AG04450 (cell line): ENCODE results near the gene TEX48. TPM values are rescaled to one million over a fixed set of nuclear protein-coding genes. Genes with fewer than 3 reads are reported as not detected.

Experiments
- CTCF ChIA-PET: fragments of 300-600, 350-600 bp; formaldehyde crosslinking; extraction: SDS; loops from one replicate; lab custom pipeline; 2022; ENCODE audit warnings: antibody characterized with exemption, inconsistent platforms; lab: Charles Lee
- POLR2A ChIA-PET: fragments of 350-600 bp; formaldehyde crosslinking; extraction: SDS; loops from one replicate; lab custom pipeline; 2021; ENCODE audit warnings: antibody characterized with exemption, inconsistent platforms; lab: Yijun Ruan, JAX
- DNase-seq: peaks from one replicate; pipeline ENCODE4 v3.0.0-alpha.2; 2011; ENCODE audit warnings: low read depth, low spot score
- H3K27ac ChIP-seq: one replicate; pipeline ENCODE4 v1.5.1; 2012; ENCODE audit warnings: low read depth, low read length, control low read depth
- H3K27me3 ChIP-seq: one replicate; pipeline ENCODE4 v1.6.0; 2012; ENCODE audit warnings: low read length; ENCODE audit not compliant: control insufficient read depth, insufficient read depth
- H3K4me3 ChIP-seq: 2 replicates; pipeline ENCODE4 v1.5.1; 2011; ENCODE audit warnings: mild to moderate bottlenecking, low read depth, low read length, control low read depth
- H3K9me3 ChIP-seq: 2 replicates; pipeline ENCODE4 v1.5.1; 2012; ENCODE audit warnings: low read length; ENCODE audit not compliant: control insufficient read depth, insufficient read depth
- polyA plus RNA-seq: library from polyadenylated mRNA; depleted of rRNA; stranded (reverse); fragments of >200 nt; gene quantifications from 2 replicates; pipeline ENCODE4 v1.2.3, GENCODE V29; 2011
- TF ChIP-seq, protein P1 (sequence below): IDR thresholded peaks from 2 replicates; pipeline ENCODE4 v1.5.1; 2011; ENCODE audit warnings: low read depth, low read length, control low read depth, inconsistent platforms

The TEX48 gene
- polyA plus RNA-seq, 1 experiment, result not detected

DNA sequence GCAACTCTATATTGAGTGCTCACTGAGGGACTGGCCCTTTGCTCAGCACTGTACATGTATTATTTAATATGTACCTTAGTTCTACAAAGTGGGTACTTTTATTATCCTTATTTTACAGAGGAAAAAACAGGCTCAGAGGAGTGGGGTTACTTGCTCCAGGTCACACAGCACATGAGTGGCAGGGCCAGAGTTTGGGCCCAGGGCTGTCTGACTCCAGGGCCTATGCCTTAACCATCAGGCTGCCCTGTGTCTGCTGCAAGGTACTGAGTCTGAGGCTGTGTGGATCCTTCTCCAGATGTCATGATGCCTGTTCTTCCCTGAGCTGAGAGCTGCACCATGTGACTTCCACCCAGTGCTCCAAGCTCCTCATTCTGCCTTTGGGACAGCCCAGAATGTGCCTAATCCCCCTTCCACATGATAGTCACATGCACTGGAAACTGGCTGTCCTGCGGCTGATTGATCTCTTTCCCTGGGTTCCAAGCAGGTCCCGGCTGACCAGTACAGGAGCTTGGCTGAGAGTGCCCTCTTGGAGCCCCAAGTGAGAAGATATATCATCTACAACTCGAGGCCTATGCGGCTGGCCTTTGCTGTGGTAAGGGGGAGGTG lies 55.5 kb downstream of the TEX48 start:
- DNase-seq, result no peak
- ChIA-PET CTCF (no interaction called here), POLR2A (no interaction called here)
- H3K4me3 ChIP-seq, result no peak overlapping the region
- H3K27ac ChIP-seq, result no peak overlapping the region
- no peaks in the 10 kb centered on the region for H3K9me3 ChIP-seq
- no peaks in the 10 kb centered on the region for H3K27me3 ChIP-seq
- TF ChIP-seq, protein P1, sequence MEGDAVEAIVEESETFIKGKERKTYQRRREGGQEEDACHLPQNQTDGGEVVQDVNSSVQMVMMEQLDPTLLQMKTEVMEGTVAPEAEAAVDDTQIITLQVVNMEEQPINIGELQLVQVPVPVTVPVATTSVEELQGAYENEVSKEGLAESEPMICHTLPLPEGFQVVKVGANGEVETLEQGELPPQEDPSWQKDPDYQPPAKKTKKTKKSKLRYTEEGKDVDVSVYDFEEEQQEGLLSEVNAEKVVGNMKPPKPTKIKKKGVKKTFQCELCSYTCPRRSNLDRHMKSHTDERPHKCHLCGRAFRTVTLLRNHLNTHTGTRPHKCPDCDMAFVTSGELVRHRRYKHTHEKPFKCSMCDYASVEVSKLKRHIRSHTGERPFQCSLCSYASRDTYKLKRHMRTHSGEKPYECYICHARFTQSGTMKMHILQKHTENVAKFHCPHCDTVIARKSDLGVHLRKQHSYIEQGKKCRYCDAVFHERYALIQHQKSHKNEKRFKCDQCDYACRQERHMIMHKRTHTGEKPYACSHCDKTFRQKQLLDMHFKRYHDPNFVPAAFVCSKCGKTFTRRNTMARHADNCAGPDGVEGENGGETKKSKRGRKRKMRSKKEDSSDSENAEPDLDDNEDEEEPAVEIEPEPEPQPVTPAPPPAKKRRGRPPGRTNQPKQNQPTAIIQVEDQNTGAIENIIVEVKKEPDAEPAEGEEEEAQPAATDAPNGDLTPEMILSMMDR, result no peak

DNA sequence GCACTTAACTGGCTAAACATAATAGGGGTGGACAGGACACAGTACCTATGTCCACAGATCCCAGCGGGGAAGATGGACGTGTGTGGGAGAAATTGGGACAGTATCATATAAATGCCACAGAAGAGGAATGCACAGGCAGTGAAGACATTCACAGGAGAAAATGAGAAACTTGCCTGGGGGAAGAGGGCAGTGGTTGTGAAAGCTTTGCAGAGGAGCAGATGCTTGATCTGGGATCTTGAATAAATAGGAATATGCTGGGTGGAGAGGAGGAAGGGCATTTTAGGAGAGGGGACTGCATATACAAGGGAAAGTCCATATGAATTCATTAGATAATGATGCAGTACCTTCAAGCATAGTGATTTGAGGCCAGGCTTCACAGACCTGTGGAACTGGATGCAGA lies 57.3 kb downstream of the TEX48 start:
- CTCF ChIA-PET, result interaction anchor here (1.5 kb wide), 1 partner anchor 29 kb away, joined by 4 read pairs; no protein-coding TSS in a partner anchor
- Histone ChIP-seq H3K27me3 (no peaks in the 10 kb centered on the region), H3K9me3 (no peaks in the 10 kb centered on the region), H3K4me3 (no peak overlapping the region), H3K27ac (no peak overlapping the region)
- no peak for DNase-seq
- TF ChIP-seq, protein P1, result no peak
- POLR2A ChIA-PET, result interaction anchor here (0.7 kb wide), 1 partner anchor 8 kb away, joined by 4 read pairs; no protein-coding TSS in a partner anchor

DNA sequence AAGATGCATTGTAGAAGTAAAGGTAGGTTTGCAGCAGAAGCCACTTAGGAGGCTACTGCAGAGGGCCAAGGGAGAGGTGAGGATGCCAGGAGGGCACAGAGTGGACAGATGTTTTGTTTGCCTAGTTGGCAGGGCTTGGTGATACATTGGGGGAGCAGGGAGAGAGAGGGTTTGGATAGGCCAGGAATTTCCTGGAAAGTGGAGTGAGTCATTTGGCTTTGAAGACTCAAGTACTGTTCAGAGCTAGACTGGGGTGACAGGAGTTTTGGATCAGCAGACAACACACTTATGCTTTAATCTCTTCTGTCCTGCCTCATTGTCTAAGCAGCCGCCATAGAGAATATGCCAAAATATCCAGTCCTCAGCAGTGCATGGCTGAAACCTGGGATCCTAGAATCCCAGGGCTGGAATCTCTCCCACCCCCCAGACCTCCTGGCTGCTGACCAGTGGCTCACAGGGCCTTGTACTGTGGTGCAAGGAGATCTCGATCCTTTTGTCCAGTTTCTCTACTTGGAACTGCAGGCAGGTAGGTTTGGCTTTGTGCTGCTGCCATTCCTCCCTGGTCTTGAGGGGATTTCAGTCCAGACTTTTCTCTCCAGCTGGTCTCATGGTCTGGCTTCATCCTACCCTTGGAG lies 59.9 kb downstream of the TEX48 start:
- Histone ChIP-seq H3K27ac (peak overlapping the region; percentile 11), H3K27me3 (no peaks in the 10 kb centered on the region), H3K9me3 (no peaks in the 10 kb centered on the region), H3K4me3 (no peak overlapping the region)
- ChIA-PET CTCF (interaction anchor here (0.6 to 1.8 kb wide), 4 partner anchors 31 to 218 kb away, joined by 3 to 6 read pairs (median 5); no protein-coding TSS in a partner anchor), POLR2A (no interaction called here)
- TF ChIP-seq, protein P1, result no peak
- peak; percentile 30 for DNase-seq

DNA sequence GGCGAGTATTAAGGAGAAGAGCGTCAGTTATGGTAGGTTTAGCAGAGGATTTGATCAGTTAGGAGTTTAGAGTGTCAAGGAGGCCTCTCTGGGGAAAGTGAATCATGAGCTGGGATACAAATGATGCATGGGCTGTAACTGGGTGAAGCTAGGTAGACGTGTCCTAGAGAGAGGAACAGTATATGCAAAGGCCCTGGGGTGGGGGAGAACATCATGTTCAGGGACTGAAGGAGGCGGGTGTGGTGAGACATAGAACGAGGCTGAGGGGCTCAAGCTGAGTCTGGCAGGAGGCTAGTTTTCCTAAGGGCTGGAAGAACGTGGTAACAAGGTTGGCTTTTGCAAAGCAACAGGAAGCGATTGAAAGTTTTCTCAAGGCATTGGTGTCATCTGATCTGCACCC lies 60.4 kb downstream of the TEX48 start:
- H3K27ac ChIP-seq, result peak overlapping the region; percentile 11
- TF ChIP-seq, protein P1, result no peak
- ChIA-PET POLR2A (no interaction called here), CTCF (interaction anchor here (0.6 to 1.8 kb wide), 4 partner anchors 32 to 217 kb away, joined by 3 to 6 read pairs (median 5); no protein-coding TSS in a partner anchor)
- H3K4me3 ChIP-seq, result no peak overlapping the region
- H3K27me3 ChIP-seq, result no peaks in the 10 kb centered on the region
- H3K9me3 ChIP-seq, result no peaks in the 10 kb centered on the region
- no peak for DNase-seq

DNA sequence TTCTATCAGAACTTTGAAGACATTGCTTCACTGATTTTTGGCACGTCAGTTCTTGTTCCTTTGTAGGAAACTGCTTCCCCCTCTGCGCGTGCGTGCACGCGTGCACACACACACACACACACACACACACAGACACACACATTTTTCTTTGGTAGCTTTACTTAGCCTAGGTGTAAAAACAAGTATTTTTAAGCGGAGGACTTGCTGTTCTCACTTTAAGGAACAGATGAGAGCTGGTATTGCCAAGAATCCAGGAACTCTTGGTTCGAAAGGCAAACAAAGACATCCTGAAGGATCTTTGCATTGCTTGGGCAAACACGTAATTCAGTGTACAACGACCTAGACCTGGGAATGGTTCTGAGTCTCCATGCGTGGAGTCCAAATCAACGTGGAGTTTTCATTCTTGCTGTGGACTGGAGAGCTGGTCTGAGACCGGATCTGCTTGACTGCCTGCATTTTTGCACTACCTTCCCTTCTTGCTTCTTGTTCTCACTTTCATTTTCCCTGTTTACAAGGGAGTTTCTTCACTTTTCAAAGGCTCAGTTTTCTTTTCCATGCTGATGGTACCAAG lies 62.7 kb downstream of the TEX48 start:
- CTCF ChIA-PET, result interaction anchor here (2.1 to 2.8 kb wide), 2 partner anchors 34 to 184 kb away, joined by 6 to 7 read pairs; no protein-coding TSS in a partner anchor
- POLR2A ChIA-PET, result no interaction called here

More for the DNA sequence above, 62.7 kb downstream of the TEX48 start:
- TF ChIP-seq, protein P1, result no peak
- H3K4me3 ChIP-seq, result no peak overlapping the region
- no peak overlapping the region for H3K27ac ChIP-seq
- H3K9me3 ChIP-seq, result no peaks in the 10 kb centered on the region
- no peaks in the 10 kb centered on the region for H3K27me3 ChIP-seq
- no peak for DNase-seq
